Common myeloid progenitor, CD34-positive (primary cell): ENCODE data around the gene ANGPTL8.

Experiments
- CTCF ChIA-PET: fragments of 350-600 bp; sonication (Branson Sonifier 250); formaldehyde crosslinking; loops from one replicate; lab custom pipeline; 2021; ENCODE audit warnings: antibody characterized with exemption; lab: Charles Lee
- POLR2A ChIA-PET: fragments of 350-600 bp; sonication (Branson Sonifier 250); formaldehyde crosslinking; loops from one replicate; lab custom pipeline; 2021; ENCODE audit warnings: antibody characterized with exemption; lab: Charles Lee
- DNase-seq, 3 donors: peaks; one replicate each; pipeline versions ENCODE4 v3.0.0 to v3.0.0-alpha.2; 2013
- H3K27ac ChIP-seq, 2 experiments: 1 replicate in 1 of 2; 2 replicates in 1 of 2; pipeline ENCODE4 v1.7.0; 2013; ENCODE audit warnings: inconsistent platforms in 2 of 2, low read length in 2 of 2, mild to moderate bottlenecking in 2 of 2, low read depth in 1 of 2, moderate library complexity in 1 of 2; ENCODE audit not compliant: severe bottlenecking in 2 of 2, insufficient read depth in 1 of 2, poor library complexity in 1 of 2
- H3K27me3 ChIP-seq, 5 experiments: replicated peaks in 2 of 5; 1 replicate in 3 of 5; 2 replicates in 2 of 5; pipeline versions ENCODE4 v1.6.1 to v1.7.0; 2013; ENCODE audit warnings: low read length in 4 of 5, mild to moderate bottlenecking in 2 of 5, moderate library complexity in 2 of 5, inconsistent platforms in 1 of 5; ENCODE audit not compliant: insufficient read depth in 5 of 5, control insufficient read depth in 4 of 5
- H3K36me3 ChIP-seq, 4 experiments: 1 replicate in 2 of 4; 2 replicates in 2 of 4; pipeline versions ENCODE4 v1.6.1 to v1.7.0; 2013; ENCODE audit warnings: low read length in 3 of 4, control low read depth in 1 of 4, mild to moderate bottlenecking in 1 of 4; ENCODE audit not compliant: control insufficient read depth in 4 of 4, insufficient read depth in 4 of 4
- H3K4me1 ChIP-seq, 4 experiments: 1 replicate in 3 of 4; 2 replicates in 1 of 4; pipeline versions ENCODE4 v1.6.1 to v1.7.1; 2013; ENCODE audit warnings: low read length in 3 of 4, mild to moderate bottlenecking in 3 of 4, control low read depth in 1 of 4, inconsistent platforms in 1 of 4, moderate library complexity in 1 of 4; ENCODE audit not compliant: control insufficient read depth in 4 of 4, insufficient read depth in 4 of 4; ENCODE audit errors: control extremely low read depth in 1 of 4
- H3K4me3 ChIP-seq, 7 experiments: 1 replicate in 4 of 7; 2 replicates in 3 of 7; pipeline versions ENCODE4 v1.5.1 to v1.7.0; 2013; ENCODE audit warnings: mild to moderate bottlenecking in 7 of 7, low read length in 6 of 7, moderate library complexity in 6 of 7, inconsistent platforms in 2 of 7, low read depth in 2 of 7, control low read depth in 1 of 7; ENCODE audit not compliant: insufficient read depth in 4 of 7, control insufficient read depth in 1 of 7; ENCODE audit errors: extremely low read depth in 1 of 7
- H3K9me3 ChIP-seq, 5 experiments: 1 replicate in 4 of 5; 2 replicates in 1 of 5; pipeline versions ENCODE4 v1.6.1 to v1.7.1; 2013; ENCODE audit warnings: low read length in 4 of 5, mild to moderate bottlenecking in 2 of 5, inconsistent platforms in 1 of 5, low read depth in 1 of 5, moderate library complexity in 1 of 5; ENCODE audit not compliant: control insufficient read depth in 4 of 5, insufficient read depth in 2 of 5; ENCODE audit errors: control extremely low read depth in 1 of 5
- WGBS: methylation state at CpG from one replicate; pipeline ENCODE4 v1.1.5; 2013; ENCODE audit not compliant: insufficient coverage; 5-methylcytosine and 5-hydroxymethylcytosine counted together

The ANGPTL8 gene

GRCh38 chr19:11286312-11286974 is 47.0 kb downstream of the ANGPTL8 start:
- H3K27me3 ChIP-seq = peaks cover 0 to 26% (median 7%) of the 10 kb centered on the region in 5 experiments
- no peak overlapping the region for H3K27ac ChIP-seq
- peaks cover 0 to 3% (median 1%) of the 10 kb centered on the region in 4 experiments for H3K4me1 ChIP-seq
- H3K4me3 ChIP-seq = no peak overlapping the region
- POLR2A ChIA-PET = interaction anchor here (0.7 kb wide), 1 partner anchor 83 kb away, joined by 6 read pairs; no protein-coding TSS in a partner anchor
- H3K9me3 ChIP-seq = no peaks in the 10 kb centered on the region
- peak in 2 of 3 donors; percentile 37 to 40 for DNase-seq
- no peaks in the 10 kb centered on the region for H3K36me3 ChIP-seq
- 37% methylated on average over 5 of the region's 6 CpGs for WGBS
- CTCF ChIA-PET = interaction anchor here (0.6 to 4.5 kb wide), 11 partner anchors 12 to 196 kb away, joined by 3 to 27 read pairs (median 4); partner anchors contain the start of genes CCDC159 and TMEM205

GRCh38 chr19:11288349-11288748 is 48.9 kb downstream of the ANGPTL8 start:
- CTCF ChIA-PET = interaction anchor here (1.0 to 4.5 kb wide), 5 partner anchors 46 to 166 kb away, joined by 4 to 27 read pairs (median 4); no protein-coding TSS in a partner anchor
- peaks cover 0 to 13% (median 3%) of the 10 kb centered on the region in 5 experiments for H3K27me3 ChIP-seq

GRCh38 chr19:11290256-11290655 is 50.8 kb downstream of the ANGPTL8 start:
- 90% methylated on average over 2 of the region's 4 CpGs for WGBS
- CTCF ChIA-PET = interaction anchor here (0.7 to 4.0 kb wide), 11 partner anchors 13 to 192 kb away, joined by 3 to 18 read pairs (median 3); no protein-coding TSS in a partner anchor
- DNase-seq = no peak
- Histone ChIP-seq H3K27ac (no peak overlapping the region), H3K36me3 (no peaks in the 10 kb centered on the region), H3K4me1 (peaks cover 0 to 16% (median 12%) of the 10 kb centered on the region in 4 experiments), H3K27me3 (peaks cover 0 to 8% (median 0%) of the 10 kb centered on the region in 5 experiments), H3K4me3 (no peak overlapping the region), H3K9me3 (no peaks in the 10 kb centered on the region)
- POLR2A ChIA-PET = interaction anchor here (1.1 kb wide), 1 partner anchor 9 kb away, joined by 3 read pairs; no protein-coding TSS in a partner anchor

More at GRCh38 chr19:11288349-11288748, 48.9 kb downstream of the ANGPTL8 start:
- Histone ChIP-seq H3K9me3 (no peaks in the 10 kb centered on the region), H3K36me3 (no peaks in the 10 kb centered on the region), H3K4me1 (peaks cover 0 to 5% (median 3%) of the 10 kb centered on the region in 4 experiments), H3K4me3 (no peak overlapping the region), H3K27ac (no peak overlapping the region)
- 81% methylated on average over 4 of the region's 7 CpGs for WGBS
- peak; percentile 45 to 61 (median 51) for DNase-seq
- POLR2A ChIA-PET = no interaction called here

GRCh38 chr19:11291415-11291814 is 52.0 kb downstream of the ANGPTL8 start:
- Histone ChIP-seq H3K27ac (no peak overlapping the region), H3K4me3 (no peak overlapping the region), H3K9me3 (no peaks in the 10 kb centered on the region), H3K4me1 (peaks cover 2 to 23% (median 23%) of the 10 kb centered on the region in 4 experiments), H3K36me3 (no peaks in the 10 kb centered on the region), H3K27me3 (peaks cover 0 to 8% (median 0%) of the 10 kb centered on the region in 5 experiments)
- no peak for DNase-seq
- POLR2A ChIA-PET = no interaction called here
- CTCF ChIA-PET = interaction anchor here (0.7 to 4.0 kb wide), 6 partner anchors 31 to 191 kb away, joined by 3 to 18 read pairs (median 6); no protein-coding TSS in a partner anchor
- WGBS = 100% methylated on average over 3 of the region's 7 CpGs
